ENCODE measurements around the gene ZNF785. TPM values are rescaled to one million over a fixed set of nuclear protein-coding genes. Genes with fewer than 3 reads are reported as not detected.

The ZNF785 gene
- total and polyA plus RNA-seq, 2 donors (not counting 1 experiment from before 2014, with no cell fraction given): 12.2 to 39.7 TPM

DNA sequence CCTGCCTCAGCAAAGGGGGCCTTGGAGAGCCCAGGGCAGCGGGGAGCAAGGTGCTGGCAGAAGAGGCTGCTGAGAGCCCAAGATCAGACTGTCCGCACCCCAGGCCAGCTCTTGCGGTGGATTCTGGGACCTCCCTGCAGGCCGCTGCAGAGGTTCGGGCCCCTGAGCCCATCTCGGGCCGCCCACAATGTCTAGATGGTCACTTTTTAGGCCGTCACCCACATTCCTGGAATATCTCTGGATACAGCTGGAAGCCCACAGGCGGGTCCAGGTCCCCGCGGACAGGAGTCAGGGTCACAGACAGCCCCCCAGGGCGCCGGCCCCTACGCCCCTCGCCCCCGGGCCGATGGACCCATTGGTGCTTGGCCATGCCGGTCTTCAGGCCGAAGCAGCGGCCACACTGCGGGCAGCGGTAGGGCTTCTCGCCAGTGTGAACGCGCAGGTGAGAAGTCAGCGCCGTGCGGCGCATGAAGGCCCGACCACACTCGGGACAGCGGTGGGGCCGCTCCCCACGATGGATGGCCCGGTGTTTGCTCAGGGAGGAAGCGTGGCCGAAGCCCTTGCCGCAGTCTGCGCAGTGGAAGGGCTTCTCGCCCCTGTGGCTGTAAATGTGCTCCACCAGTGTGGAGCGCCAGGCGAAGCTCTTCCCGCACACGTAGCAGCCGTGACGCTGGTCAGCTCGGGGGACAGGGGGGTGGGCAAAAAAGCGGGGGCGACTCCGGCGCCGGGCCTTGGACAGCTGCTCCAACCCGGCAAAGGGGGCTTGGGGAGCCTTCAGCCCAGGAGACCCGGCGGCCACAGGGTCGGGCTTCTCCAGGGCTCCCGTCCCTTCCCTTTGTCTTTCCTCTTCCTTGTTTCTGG is 53.0 kb downstream of the ZNF785 start:
- peak overlapping the region; percentile 78 for H3K4me3 Mint-ChIP-seq
- 98% methylated on average over 57 of the region's 57 CpGs for WGBS (ENCODE audit: insufficient coverage)
- H3K9ac ChIP-seq (ENCODE audit: low read length): no peak overlapping the region

More for the DNA sequence above, 53.0 kb downstream of the ZNF785 start:
- ChIA-PET CTCF (interaction anchor here (3.8 kb wide), 1 partner anchor 25 kb away, joined by 53 read pairs; the partner anchor contains the start of gene ZNF764), POLR2A (interaction anchor here (3.5 kb wide), 1 partner anchor 25 kb away, joined by 38 read pairs; the partner anchor contains the start of gene ZNF764)
- peak overlapping the region; percentile 72 for H3K27ac Mint-ChIP-seq
- peaks cover 21 to 40% of the 10 kb centered on the region in 2 donors for H3K4me1 ChIP-seq (ENCODE audit: control insufficient read depth in 2 of 2, insufficient read depth in 2 of 2, low read length in 2 of 2)
- H3K4me2 ChIP-seq (replicated peaks; ENCODE audit: low read depth, low read length, poor library complexity, severe bottlenecking): no peak overlapping the region
- no peaks in the 10 kb centered on the region for H3K9me3 ChIP-seq (ENCODE audit: control extremely low read depth in 1 of 3, control insufficient read depth in 2 of 3, insufficient read depth in 1 of 3, low read length in 2 of 3)
- no peak overlapping the region for H3K4me3 ChIP-seq (ENCODE audit: control extremely low read depth in 1 of 5, extremely low read depth in 1 of 5, insufficient read depth in 1 of 5, low read depth in 2 of 5, low read length in 4 of 5)
- TF ChIP-seq, protein P1, sequence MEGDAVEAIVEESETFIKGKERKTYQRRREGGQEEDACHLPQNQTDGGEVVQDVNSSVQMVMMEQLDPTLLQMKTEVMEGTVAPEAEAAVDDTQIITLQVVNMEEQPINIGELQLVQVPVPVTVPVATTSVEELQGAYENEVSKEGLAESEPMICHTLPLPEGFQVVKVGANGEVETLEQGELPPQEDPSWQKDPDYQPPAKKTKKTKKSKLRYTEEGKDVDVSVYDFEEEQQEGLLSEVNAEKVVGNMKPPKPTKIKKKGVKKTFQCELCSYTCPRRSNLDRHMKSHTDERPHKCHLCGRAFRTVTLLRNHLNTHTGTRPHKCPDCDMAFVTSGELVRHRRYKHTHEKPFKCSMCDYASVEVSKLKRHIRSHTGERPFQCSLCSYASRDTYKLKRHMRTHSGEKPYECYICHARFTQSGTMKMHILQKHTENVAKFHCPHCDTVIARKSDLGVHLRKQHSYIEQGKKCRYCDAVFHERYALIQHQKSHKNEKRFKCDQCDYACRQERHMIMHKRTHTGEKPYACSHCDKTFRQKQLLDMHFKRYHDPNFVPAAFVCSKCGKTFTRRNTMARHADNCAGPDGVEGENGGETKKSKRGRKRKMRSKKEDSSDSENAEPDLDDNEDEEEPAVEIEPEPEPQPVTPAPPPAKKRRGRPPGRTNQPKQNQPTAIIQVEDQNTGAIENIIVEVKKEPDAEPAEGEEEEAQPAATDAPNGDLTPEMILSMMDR (IDR thresholded peaks at IDR 0.05): no peak
- TF ChIP-seq EZH2 (IDR thresholded peaks at IDR 0.05; ENCODE audit: borderline replicate concordance, insufficient read depth, low read depth, low read length, poor library complexity, severe bottlenecking): no peak
- no peaks in the 10 kb centered on the region for H3K27me3 Mint-ChIP-seq
- H3K4me1 Mint-ChIP-seq: peaks cover 44% of the 10 kb centered on the region
- intact Hi-C loops (cut with micrococcal nuclease): no loop called here
- peaks cover 0 to 9% of the 10 kb centered on the region in 2 experiments for H3K36me3 ChIP-seq (replicated peaks in 1 of 2; ENCODE audit: control extremely low read depth in 1 of 2, control insufficient read depth in 1 of 2, extremely low read depth in 1 of 2, insufficient read depth in 2 of 2, low read length in 1 of 2)
- no peaks in the 10 kb centered on the region for H3K27me3 ChIP-seq (replicated peaks in 1 of 4; ENCODE audit: control extremely low read depth in 1 of 4, control insufficient read depth in 3 of 4, insufficient read depth in 4 of 4, low read length in 3 of 4)
- H3K79me2 ChIP-seq (ENCODE audit: control insufficient read depth, insufficient read depth, low read length): peaks cover 39% of the 10 kb centered on the region
- H3K9me3 Mint-ChIP-seq (ENCODE audit: insufficient read depth): no peaks in the 10 kb centered on the region
- H3K27ac ChIP-seq (ENCODE audit: low read length in 2 of 2): no peak overlapping the region
- H2AFZ ChIP-seq (ENCODE audit: insufficient read depth, low read depth, low read length, poor library complexity, severe bottlenecking): no peak overlapping the region
- DNase-seq: no peak
- no peaks in the 10 kb centered on the region for H4K20me1 ChIP-seq (ENCODE audit: control insufficient read depth, insufficient read depth, low read length, poor library complexity, severe bottlenecking)
- ATAC-seq (ENCODE audit: low read depth): no peak

Small RNA genes lying within 50 kb of the gene (small RNA-seq; reads per million reads assigned to genes)
- gene AC093249.1 (ENCODE audit: insufficient read length, low read depth, low replicate concordance): not detected
- not detected for gene AC093249.4 (ENCODE audit: insufficient read length, low read depth, low replicate concordance)

Other genes starting within 250 kb of the ZNF785 start
- gene CD2BP2, start 230.4 kb downstream of the ZNF785 start, total RNA-seq: 80.1 and 82.0 TPM in 2 replicates
- 26.1 and 28.1 TPM in 2 replicates for gene CD2BP2, start 230.4 kb downstream of the ZNF785 start, polyA plus RNA-seq
- gene TBC1D10B, start 215.2 kb downstream of the ZNF785 start, total RNA-seq: 53.0 and 58.0 TPM in 2 replicates
- 22.2 and 23.5 TPM in 2 replicates for gene TBC1D10B, start 215.2 kb downstream of the ZNF785 start, polyA plus RNA-seq
- gene MYL11, start 210.9 kb downstream of the ZNF785 start, total RNA-seq: not detected in 2 replicates
- gene MYL11, start 210.9 kb downstream of the ZNF785 start, polyA plus RNA-seq: 1.7 and 3.6 TPM in 2 replicates
- 150 and 154 TPM in 2 replicates for gene SEPTIN1, start 203.1 kb downstream of the ZNF785 start, total RNA-seq
- gene SEPTIN1, start 203.1 kb downstream of the ZNF785 start, polyA plus RNA-seq: 270 and 302 TPM in 2 replicates
- gene ZNF48, start 190.3 kb downstream of the ZNF785 start, total RNA-seq: 13.3 and 14.2 TPM in 2 replicates
- 4.0 and 8.4 TPM in 2 replicates for gene ZNF48, start 190.3 kb downstream of the ZNF785 start, polyA plus RNA-seq
- 6.6 and 8.3 TPM in 2 replicates for gene ZNF771, start 178.1 kb downstream of the ZNF785 start, total RNA-seq
- 3.7 and 4.1 TPM in 2 replicates for gene ZNF771, start 178.1 kb downstream of the ZNF785 start, polyA plus RNA-seq
- 25.0 and 28.9 TPM in 2 replicates for gene DCTPP1, start 155.7 kb downstream of the ZNF785 start, total RNA-seq
- 26.0 and 30.3 TPM in 2 replicates for gene DCTPP1, start 155.7 kb downstream of the ZNF785 start, polyA plus RNA-seq
- 62.2 and 63.2 TPM in 2 replicates for gene SEPHS2, start 139.8 kb downstream of the ZNF785 start, total RNA-seq
- 8.1 and 13.8 TPM in 2 replicates for gene SEPHS2, start 139.8 kb downstream of the ZNF785 start, polyA plus RNA-seq
- 176 and 184 TPM in 2 replicates for gene ITGAL, start 113.0 kb downstream of the ZNF785 start, total RNA-seq
- 110 and 118 TPM in 2 replicates for gene ITGAL, start 113.0 kb downstream of the ZNF785 start, polyA plus RNA-seq
- gene ZNF768, start 59.1 kb downstream of the ZNF785 start, total RNA-seq: 33.3 and 36.5 TPM in 2 replicates
- gene ZNF768, start 59.1 kb downstream of the ZNF785 start, polyA plus RNA-seq: 16.8 and 24.8 TPM in 2 replicates
- gene ZNF747, start 50.8 kb downstream of the ZNF785 start, total RNA-seq: 17.3 and 27.1 TPM in 2 replicates
- 7.3 and 9.7 TPM in 2 replicates for gene ZNF747, start 50.8 kb downstream of the ZNF785 start, polyA plus RNA-seq
- gene ZNF764, start 27.3 kb downstream of the ZNF785 start, total RNA-seq: 19.7 and 20.9 TPM in 2 replicates
- 11.0 and 12.6 TPM in 2 replicates for gene ZNF764, start 27.3 kb downstream of the ZNF785 start, polyA plus RNA-seq
- gene ZNF688, start 14.0 kb downstream of the ZNF785 start, total RNA-seq: 23.1 and 24.9 TPM in 2 replicates
- 15.9 and 20.6 TPM in 2 replicates for gene ZNF688, start 14.0 kb downstream of the ZNF785 start, polyA plus RNA-seq
- gene ZNF689, start 24.7 kb upstream of the ZNF785 start, total RNA-seq: 11.9 and 12.4 TPM in 2 replicates
- gene ZNF689, start 24.7 kb upstream of the ZNF785 start, polyA plus RNA-seq: 8.1 and 9.6 TPM in 2 replicates
- 92.7 and 95.8 TPM in 2 replicates for gene PRR14, start 65.3 kb upstream of the ZNF785 start, total RNA-seq
- 62.4 and 63.5 TPM in 2 replicates for gene PRR14, start 65.3 kb upstream of the ZNF785 start, polyA plus RNA-seq
- gene FBRS, start 72.7 kb upstream of the ZNF785 start, total RNA-seq: 191 and 194 TPM in 2 replicates
- 68.3 and 84.4 TPM in 2 replicates for gene FBRS, start 72.7 kb upstream of the ZNF785 start, polyA plus RNA-seq
- 142 and 145 TPM in 2 replicates for gene SRCAP, start 113.5 kb upstream of the ZNF785 start, total RNA-seq
- 20.9 and 21.4 TPM in 2 replicates for gene SRCAP, start 113.5 kb upstream of the ZNF785 start, polyA plus RNA-seq
- gene PHKG2, start 162.7 kb upstream of the ZNF785 start, total RNA-seq: 54.1 and 55.7 TPM in 2 replicates
- 79.0 and 80.8 TPM in 2 replicates for gene PHKG2, start 162.7 kb upstream of the ZNF785 start, polyA plus RNA-seq
- 9.3 and 11.7 TPM in 2 replicates for gene CFAP119, start 176.4 kb upstream of the ZNF785 start, total RNA-seq
- gene CFAP119, start 176.4 kb upstream of the ZNF785 start, polyA plus RNA-seq: 8.5 and 10.4 TPM in 2 replicates
- gene RNF40, start 176.6 kb upstream of the ZNF785 start, total RNA-seq: 120 and 121 TPM in 2 replicates
- 41.8 and 44.3 TPM in 2 replicates for gene RNF40, start 176.6 kb upstream of the ZNF785 start, polyA plus RNA-seq
- gene ZNF629, start 201.5 kb upstream of the ZNF785 start, total RNA-seq: 6.4 and 6.9 TPM in 2 replicates
- 0.82 and 1.2 TPM in 2 replicates for gene ZNF629, start 201.5 kb upstream of the ZNF785 start, polyA plus RNA-seq

Measured in B cell (primary cell).